ENCODE data around the gene FBH1.

DNA sequence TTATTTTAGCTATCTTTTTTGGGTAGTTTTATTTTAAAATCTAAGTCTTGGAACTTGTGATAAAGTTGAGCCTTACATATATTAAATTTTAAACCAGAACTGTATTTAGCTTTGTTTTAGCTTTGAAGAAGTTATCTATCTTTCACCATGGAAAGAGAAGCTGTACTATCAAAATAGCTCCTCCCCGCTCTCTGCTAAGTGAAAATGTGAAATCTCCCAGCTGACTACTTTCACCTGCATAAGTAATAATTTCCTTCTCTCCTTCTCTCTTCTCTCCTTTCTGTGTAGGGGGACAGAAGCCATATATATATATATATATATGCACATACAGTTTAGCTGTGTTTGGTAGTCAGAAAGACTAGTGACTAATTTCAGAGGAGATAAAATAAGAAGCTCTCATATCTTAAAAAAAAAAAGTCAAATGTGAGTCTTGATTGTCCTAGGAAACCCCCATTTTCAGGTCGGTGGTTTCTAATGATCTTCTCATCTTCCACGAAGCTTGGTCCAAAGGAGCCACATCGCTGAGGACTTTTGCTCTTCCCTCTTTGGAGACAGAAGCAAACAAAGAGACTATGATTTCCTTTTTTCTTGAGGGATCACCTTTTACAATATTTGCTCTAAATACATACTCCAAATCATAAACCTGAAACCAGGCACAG lies 46.2 kb upstream of the FBH1 start:
- TF ChIP-seq, protein P1, sequence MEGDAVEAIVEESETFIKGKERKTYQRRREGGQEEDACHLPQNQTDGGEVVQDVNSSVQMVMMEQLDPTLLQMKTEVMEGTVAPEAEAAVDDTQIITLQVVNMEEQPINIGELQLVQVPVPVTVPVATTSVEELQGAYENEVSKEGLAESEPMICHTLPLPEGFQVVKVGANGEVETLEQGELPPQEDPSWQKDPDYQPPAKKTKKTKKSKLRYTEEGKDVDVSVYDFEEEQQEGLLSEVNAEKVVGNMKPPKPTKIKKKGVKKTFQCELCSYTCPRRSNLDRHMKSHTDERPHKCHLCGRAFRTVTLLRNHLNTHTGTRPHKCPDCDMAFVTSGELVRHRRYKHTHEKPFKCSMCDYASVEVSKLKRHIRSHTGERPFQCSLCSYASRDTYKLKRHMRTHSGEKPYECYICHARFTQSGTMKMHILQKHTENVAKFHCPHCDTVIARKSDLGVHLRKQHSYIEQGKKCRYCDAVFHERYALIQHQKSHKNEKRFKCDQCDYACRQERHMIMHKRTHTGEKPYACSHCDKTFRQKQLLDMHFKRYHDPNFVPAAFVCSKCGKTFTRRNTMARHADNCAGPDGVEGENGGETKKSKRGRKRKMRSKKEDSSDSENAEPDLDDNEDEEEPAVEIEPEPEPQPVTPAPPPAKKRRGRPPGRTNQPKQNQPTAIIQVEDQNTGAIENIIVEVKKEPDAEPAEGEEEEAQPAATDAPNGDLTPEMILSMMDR (IDR thresholded peaks at IDR 0.05; ENCODE audit: insufficient read depth, low read depth, low read length), result no peak
- TF ChIP-seq EZH2 (IDR thresholded peaks at IDR 0.05; ENCODE audit: insufficient read depth, low read length), result no peak
